ENCODE results near the gene S100A7. TPM values are rescaled to one million over a fixed set of nuclear protein-coding genes. Genes with fewer than 3 reads are reported as not detected.

S100A7 gene
- total RNA-seq, 1 donor from 2014 or later: not detected

DNA sequence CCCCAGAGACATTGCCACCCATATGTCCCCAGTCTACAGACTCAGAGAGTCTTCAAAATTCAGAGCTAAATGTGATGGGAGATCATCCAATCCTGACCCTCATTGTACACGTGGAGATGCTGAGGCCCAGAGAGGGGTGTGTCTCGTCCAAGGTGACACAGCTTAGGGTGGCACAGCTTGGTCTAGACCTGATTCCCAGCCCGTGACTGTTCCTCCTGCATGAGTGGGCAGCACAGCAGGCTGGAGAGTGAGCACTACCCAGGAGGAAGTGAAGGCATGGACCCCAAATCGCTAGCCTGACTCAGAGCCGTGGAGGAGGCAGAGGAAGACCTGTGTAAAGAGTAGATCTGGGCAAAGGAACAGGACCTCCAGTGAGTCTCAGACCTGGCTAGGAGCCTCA lies 16.4 kb downstream of the S100A7 start:
- DNase-seq: no peak
- Histone ChIP-seq H3K9me3 (replicated peaks) (no peaks in the 10 kb centered on the region), H3K27me3 (ENCODE audit: low read depth) (peaks cover 54% of the 10 kb centered on the region), H3K4me3 (no peak overlapping the region), H3K27ac (replicated peaks) (no peak overlapping the region), H3K36me3 (no peaks in the 10 kb centered on the region), H3K4me1 (no peaks in the 10 kb centered on the region)
- TF ChIP-seq, protein P1, sequence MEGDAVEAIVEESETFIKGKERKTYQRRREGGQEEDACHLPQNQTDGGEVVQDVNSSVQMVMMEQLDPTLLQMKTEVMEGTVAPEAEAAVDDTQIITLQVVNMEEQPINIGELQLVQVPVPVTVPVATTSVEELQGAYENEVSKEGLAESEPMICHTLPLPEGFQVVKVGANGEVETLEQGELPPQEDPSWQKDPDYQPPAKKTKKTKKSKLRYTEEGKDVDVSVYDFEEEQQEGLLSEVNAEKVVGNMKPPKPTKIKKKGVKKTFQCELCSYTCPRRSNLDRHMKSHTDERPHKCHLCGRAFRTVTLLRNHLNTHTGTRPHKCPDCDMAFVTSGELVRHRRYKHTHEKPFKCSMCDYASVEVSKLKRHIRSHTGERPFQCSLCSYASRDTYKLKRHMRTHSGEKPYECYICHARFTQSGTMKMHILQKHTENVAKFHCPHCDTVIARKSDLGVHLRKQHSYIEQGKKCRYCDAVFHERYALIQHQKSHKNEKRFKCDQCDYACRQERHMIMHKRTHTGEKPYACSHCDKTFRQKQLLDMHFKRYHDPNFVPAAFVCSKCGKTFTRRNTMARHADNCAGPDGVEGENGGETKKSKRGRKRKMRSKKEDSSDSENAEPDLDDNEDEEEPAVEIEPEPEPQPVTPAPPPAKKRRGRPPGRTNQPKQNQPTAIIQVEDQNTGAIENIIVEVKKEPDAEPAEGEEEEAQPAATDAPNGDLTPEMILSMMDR (IDR thresholded peaks at IDR 0.05; ENCODE audit: borderline replicate concordance): no peak
- intact Hi-C loops (cut with micrococcal nuclease): no loop called here

DNA sequence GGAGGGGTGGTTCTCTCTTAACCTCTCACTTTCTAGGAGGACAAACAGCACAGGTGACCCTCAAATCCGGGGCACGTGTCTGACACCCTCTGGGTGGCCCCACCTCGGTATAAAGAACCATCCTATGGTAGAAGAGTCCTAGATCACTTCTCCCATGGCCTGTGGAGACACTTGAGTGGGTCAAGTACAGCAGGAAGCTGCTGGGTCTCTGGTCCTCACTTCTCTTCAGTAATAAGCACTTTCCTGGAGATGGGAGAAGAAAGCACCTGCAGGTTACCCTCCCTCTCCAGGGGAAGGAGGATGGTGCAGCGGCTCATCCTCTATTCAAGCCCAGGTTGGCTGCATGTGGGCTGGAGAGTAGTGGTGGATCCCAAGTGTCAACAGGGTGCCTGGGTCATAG lies 17.0 kb downstream of the S100A7 start:
- DNase-seq: no peak
- H3K4me1 ChIP-seq: no peaks in the 10 kb centered on the region
- H3K9me3 ChIP-seq (replicated peaks): no peaks in the 10 kb centered on the region
- H3K27me3 ChIP-seq (ENCODE audit: low read depth): peaks cover 48% of the 10 kb centered on the region
- no peaks in the 10 kb centered on the region for H3K36me3 ChIP-seq
- no peak overlapping the region for H3K4me3 ChIP-seq
- TF ChIP-seq, protein P1 (IDR thresholded peaks at IDR 0.05; ENCODE audit: borderline replicate concordance): no peak
- H3K27ac ChIP-seq (replicated peaks): no peak overlapping the region
- intact Hi-C loops (cut with micrococcal nuclease): no loop called here

DNA sequence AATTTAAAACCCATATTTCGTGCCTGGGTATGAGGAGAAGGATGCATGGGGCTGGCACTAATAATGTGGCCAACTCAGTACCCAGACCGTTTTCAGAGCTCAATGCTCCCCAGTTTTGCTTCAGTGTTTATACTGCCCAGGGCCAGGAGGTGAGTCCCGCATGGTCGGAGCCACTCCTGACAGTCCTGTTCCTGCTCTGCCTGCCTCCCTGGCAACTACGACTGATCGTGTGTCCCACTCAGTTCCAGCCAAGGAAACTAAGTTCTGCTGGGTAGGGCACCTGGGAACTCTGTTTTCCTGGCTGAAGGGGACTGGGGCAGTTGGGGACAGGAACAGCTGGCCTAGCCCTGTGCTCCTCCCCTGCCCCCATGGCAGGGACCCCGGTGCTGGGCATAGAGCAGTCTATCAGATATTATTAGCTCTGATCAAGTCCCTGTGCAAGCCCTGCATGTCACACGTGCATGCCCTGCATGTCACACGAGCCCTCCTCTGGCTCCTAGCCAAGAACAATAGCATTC lies 19.2 kb downstream of the S100A7 start:
- Histone ChIP-seq H3K4me1 (no peaks in the 10 kb centered on the region), H3K4me3 (no peak overlapping the region), H3K27ac (replicated peaks) (no peak overlapping the region), H3K36me3 (no peaks in the 10 kb centered on the region), H3K9me3 (replicated peaks) (no peaks in the 10 kb centered on the region), H3K27me3 (ENCODE audit: low read depth) (peaks cover 46% of the 10 kb centered on the region)
- DNase-seq: no peak
- TF ChIP-seq, protein P1 (IDR thresholded peaks at IDR 0.05; ENCODE audit: borderline replicate concordance): no peak
- intact Hi-C loops (cut with micrococcal nuclease): no loop called here

DNA sequence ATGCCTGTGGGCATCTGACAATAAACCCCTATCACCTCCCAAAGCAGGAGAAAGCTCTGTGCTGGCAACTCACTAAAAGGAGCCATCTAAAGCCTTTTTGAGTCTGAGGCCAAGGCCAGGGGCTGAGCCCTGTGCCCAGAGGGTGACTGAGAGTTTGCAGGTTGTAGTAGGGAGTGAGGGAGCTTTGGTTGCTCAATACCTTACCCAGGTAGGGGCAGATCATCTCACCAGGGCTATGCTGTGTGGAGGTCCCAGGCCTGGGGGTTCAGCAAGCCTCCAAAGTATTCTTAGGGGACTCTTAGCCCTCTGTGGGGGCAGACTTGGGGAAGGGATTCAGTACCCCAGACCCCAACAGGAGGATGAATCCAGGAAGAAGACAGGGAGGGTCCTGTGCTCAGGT lies 21.2 kb downstream of the S100A7 start:
- TF ChIP-seq, protein P1 (IDR thresholded peaks at IDR 0.05; ENCODE audit: borderline replicate concordance): no peak
- intact Hi-C loops (cut with micrococcal nuclease): no loop called here
- Histone ChIP-seq H3K4me3 (no peak overlapping the region), H3K27me3 (ENCODE audit: low read depth) (peaks cover 48% of the 10 kb centered on the region), H3K36me3 (no peaks in the 10 kb centered on the region), H3K4me1 (no peaks in the 10 kb centered on the region), H3K9me3 (replicated peaks) (no peaks in the 10 kb centered on the region), H3K27ac (replicated peaks) (no peak overlapping the region)
- DNase-seq: no peak

DNA sequence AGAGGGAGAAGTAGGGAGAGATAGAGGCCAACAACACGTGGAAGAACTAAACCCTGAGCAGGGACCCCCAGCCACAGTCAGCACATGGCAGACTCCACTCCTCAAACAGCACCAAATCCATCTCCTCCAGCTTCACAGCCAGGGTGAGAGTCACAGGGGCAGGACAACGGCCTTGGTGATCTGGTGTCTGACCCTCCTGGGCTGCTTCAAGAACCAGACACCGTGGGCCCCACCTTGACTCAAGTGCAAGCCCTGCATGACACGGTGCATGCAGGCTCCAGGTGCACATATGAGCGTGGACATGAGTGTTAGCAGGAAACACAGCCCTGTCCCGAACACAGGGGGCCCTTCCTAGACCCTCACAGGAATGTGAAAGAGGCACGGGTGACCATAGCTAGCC lies 21.9 kb downstream of the S100A7 start:
- intact Hi-C loops (cut with micrococcal nuclease): no loop called here
- Histone ChIP-seq H3K4me3 (no peak overlapping the region), H3K27me3 (ENCODE audit: low read depth) (peaks cover 47% of the 10 kb centered on the region), H3K4me1 (no peaks in the 10 kb centered on the region), H3K27ac (replicated peaks) (no peak overlapping the region), H3K9me3 (replicated peaks) (no peaks in the 10 kb centered on the region), H3K36me3 (no peaks in the 10 kb centered on the region)
- TF ChIP-seq, protein P1 (IDR thresholded peaks at IDR 0.05; ENCODE audit: borderline replicate concordance): no peak
- no peak for DNase-seq

All from left ventricle myocardium inferior (tissue), 1 donor.